ENCODE data around the gene TCHHL1.

TCHHL1 gene

GRCh38 chr1:152034654-152035538 is 54.0 kb downstream of the TCHHL1 start:
- peaks cover 37% of the 10 kb centered on the region for H3K4me1 ChIP-seq (ENCODE audit: low read length)

GRCh38 chr1:152034324-152034653 is 54.6 kb downstream of the TCHHL1 start:
- Histone ChIP-seq H3K4me3 (ENCODE audit: low read length) (peak overlapping the region; percentile 26), H3K9me3 (ENCODE audit: insufficient read depth, low read length) (no peaks in the 10 kb centered on the region), H3K4me2 (ENCODE audit: low read length) (peak overlapping the region; percentile 89), H2AFZ (ENCODE audit: low read depth, low read length) (peak overlapping the region; percentile 92), H3K27me3 (ENCODE audit: low read depth, low read length) (peaks cover 5% of the 10 kb centered on the region; the same call in 1 of the 2 replicates), H3K36me3 (replicated peaks; ENCODE audit: low read depth, low read length) (no peaks in the 10 kb centered on the region), H3K4me1 (ENCODE audit: low read length) (peaks cover 37% of the 10 kb centered on the region), H3K79me2 (ENCODE audit: low read length) (no peaks in the 10 kb centered on the region), H4K20me1 (ENCODE audit: insufficient read depth, low read length) (no peaks in the 10 kb centered on the region), H3K27ac (ENCODE audit: low read length) (0 out of 2 replicates have a peak overlapping the region, but pooled peaks have one; percentile 5), H3K9ac (ENCODE audit: low read length) (peak overlapping the region; percentile 66; the same call in 1 of the 2 replicates)
- TF ChIP-seq CTCF (IDR thresholded peaks at IDR 0.05; ENCODE audit: low read depth, low read length): no peak
- no peak for TF ChIP-seq EZH2phosphoT487 (IDR thresholded peaks at IDR 0.05; ENCODE audit: low read depth)

More at GRCh38 chr1:152034654-152035538, 54.0 kb downstream of the TCHHL1 start:
- H3K4me2 ChIP-seq (ENCODE audit: low read length): peak overlapping the region; percentile 89
- no peak for TF ChIP-seq EZH2phosphoT487 (IDR thresholded peaks at IDR 0.05; ENCODE audit: low read depth)
- TF ChIP-seq CTCF (IDR thresholded peaks at IDR 0.05; ENCODE audit: low read depth, low read length): peak; percentile 80
- H3K79me2 ChIP-seq (ENCODE audit: low read length): no peaks in the 10 kb centered on the region
- peak overlapping the region; percentile 66 for H3K9ac ChIP-seq (ENCODE audit: low read length)
- H3K27ac ChIP-seq (ENCODE audit: low read length): peak overlapping the region; percentile 56
- no peaks in the 10 kb centered on the region for H3K9me3 ChIP-seq (ENCODE audit: insufficient read depth, low read length)
- no peaks in the 10 kb centered on the region for H4K20me1 ChIP-seq (ENCODE audit: insufficient read depth, low read length)
- peaks cover 11% of the 10 kb centered on the region for H3K27me3 ChIP-seq (ENCODE audit: low read depth, low read length)
- peak overlapping the region; percentile 77 for H3K4me3 ChIP-seq (ENCODE audit: low read length)
- peak overlapping the region; percentile 92 for H2AFZ ChIP-seq (ENCODE audit: low read depth, low read length)
- H3K36me3 ChIP-seq (replicated peaks; ENCODE audit: low read depth, low read length): no peaks in the 10 kb centered on the region
